ENCODE results near the gene DHDDS.

The DHDDS gene

GRCh38 chr1:26418865-26419349, 13.2 kb upstream of the DHDDS start:
- no peak for FAIRE-seq

GRCh38 chr1:26419494-26419893, 12.6 kb upstream of the DHDDS start:
- no peak for FAIRE-seq

- FAIRE-seq = no peak
Observed at GRCh38 chr1:26429721-26430120, 2.4 kb upstream of the DHDDS start.

GRCh38 chr1:26432793-26433192, 672 bp downstream of the DHDDS start:
- no peak for FAIRE-seq

GRCh38 chr1:26434161-26434752, 2.1 kb downstream of the DHDDS start:
- no peak for FAIRE-seq

- no peak for FAIRE-seq
Observed at GRCh38 chr1:26438041-26438440, 5.9 kb downstream of the DHDDS start.

GRCh38 chr1:26440259-26440658, 8.1 kb downstream of the DHDDS start:
- no peak for FAIRE-seq

GRCh38 chr1:26449868-26450267, 17.7 kb downstream of the DHDDS start:
- no peak for FAIRE-seq

GRCh38 chr1:26450908-26451307, 18.8 kb downstream of the DHDDS start:
- FAIRE-seq = no peak

GRCh38 chr1:26452459-26453183, 20.5 kb downstream of the DHDDS start:
- FAIRE-seq = no peak

GRCh38 chr1:26459148-26459547, 27.0 kb downstream of the DHDDS start:
- FAIRE-seq = no peak

GRCh38 chr1:26459573-26460031, 27.5 kb downstream of the DHDDS start:
- FAIRE-seq = no peak

GRCh38 chr1:26468911-26469310, 36.8 kb downstream of the DHDDS start:
- FAIRE-seq = no peak

- FAIRE-seq = no peak
Observed at GRCh38 chr1:26469558-26469957, 37.4 kb downstream of the DHDDS start.

GRCh38 chr1:26470878-26471497, 38.9 kb downstream of the DHDDS start:
- FAIRE-seq = no peak

GRCh38 chr1:26471498-26472319, 39.6 kb downstream of the DHDDS start:
- FAIRE-seq = no peak

- no peak for FAIRE-seq
Observed at GRCh38 chr1:26472320-26472900, 40.3 kb downstream of the DHDDS start, which contains the start of gene HMGN2. Gene HMGN2, plus strand, starts transcription at chr1:26472440. Its CDS starts 173 bp downstream, at chr1:26472613.

- no peak for FAIRE-seq
Observed at GRCh38 chr1:26472901-26473845, 41.1 kb downstream of the DHDDS start.

- no peak for FAIRE-seq
Observed at GRCh38 chr1:26474818-26475217, 42.7 kb downstream of the DHDDS start.

GRCh38 chr1:26475989-26476388, 43.9 kb downstream of the DHDDS start:
- no peak for FAIRE-seq

- no peak for FAIRE-seq
Observed at GRCh38 chr1:26476958-26477357, 44.8 kb downstream of the DHDDS start.
